WTC11 (cell line): ENCODE measurements around the gene CCDC59. TPM values are rescaled to one million over a fixed set of nuclear protein-coding genes. Genes with fewer than 3 reads are reported as not detected.

ENCODE experiments used
- ATAC-seq: fragments of 200-7000 bp; cut with Tn5 transposase; 2 replicates; pipeline ENCODE4 v1.10.0; 2021; ENCODE audit warnings: mild to moderate bottlenecking, moderate library complexity
- Bru-seq: library from RNA; stranded (reverse); fragments of 400-500 nt; gene quantifications from one replicate; lab custom pipeline; 2021; lab: Mats Ljungman, UMichigan
- CTCF ChIA-PET: fragments of 300-600 bp; sonication (Branson Sonifier 250); formaldehyde crosslinking; loops from one replicate; lab custom pipeline; 2021; ENCODE audit warnings: antibody characterized with exemption; lab: Charles Lee
- POLR2A ChIA-PET: fragments of 350-600 bp; sonication (Branson Sonifier 250); formaldehyde crosslinking; loops from one replicate; lab custom pipeline; 2021; ENCODE audit warnings: antibody characterized with exemption; lab: Charles Lee
- DNase-seq: peaks from one replicate; pipeline ENCODE4 v3.0.0; 2021; ENCODE audit warnings: low spot score
- H3K27ac Mint-ChIP-seq: 2 replicates; pipeline ENCODE4 v1.8.0; 2021; ENCODE audit warnings: mixed read lengths
- H3K27me3 Mint-ChIP-seq: 2 replicates; pipeline ENCODE4 v1.8.0; 2021; ENCODE audit warnings: low read depth, mild to moderate bottlenecking, moderate library complexity, mixed read lengths
- H3K36me3 Mint-ChIP-seq: 2 replicates; pipeline ENCODE4 v1.8.0; 2021; ENCODE audit warnings: mixed read lengths
- H3K4me1 Mint-ChIP-seq: 2 replicates; pipeline ENCODE4 v1.8.0; 2022; ENCODE audit warnings: mixed read lengths
- H3K4me3 Mint-ChIP-seq: 2 replicates; pipeline ENCODE4 v1.8.0; 2021; ENCODE audit warnings: mild to moderate bottlenecking, moderate library complexity, mixed read lengths
- H3K9me3 Mint-ChIP-seq: 2 replicates; pipeline ENCODE4 v1.8.0; 2021; ENCODE audit warnings: mixed read lengths
- ATF1 ChIP-seq: sonication (generic); formaldehyde crosslinking; IDR thresholded peaks from 2 replicates; pipeline ENCODE4 v1.8.1; 2023; ENCODE audit warnings: mild to moderate bottlenecking, moderate library complexity, missing genetic modification reagents
- CREB1 ChIP-seq: sonication (generic); formaldehyde crosslinking; IDR thresholded peaks from 2 replicates; pipeline ENCODE4 v1.8.0; 2023; ENCODE audit warnings: mild to moderate bottlenecking, missing genetic modification reagents
- ELF4 ChIP-seq: sonication (generic); formaldehyde crosslinking; IDR thresholded peaks from 2 replicates; pipeline ENCODE4 v1.8.1; 2022; ENCODE audit warnings: low read depth, mild to moderate bottlenecking, moderate library complexity, missing genetic modification reagents
- GRHL2 ChIP-seq: fragments of 250-450 bp; sonication (Bioruptor Pico); IDR thresholded peaks from 2 replicates; pipeline ENCODE4 v1.8.0; 2022; ENCODE audit warnings: mild to moderate bottlenecking, moderate library complexity; ENCODE audit not compliant: insufficient replicate concordance, severe bottlenecking
- JUN ChIP-seq: sonication (generic); formaldehyde crosslinking; IDR thresholded peaks from 2 replicates; pipeline ENCODE4 v1.8.0; 2023; ENCODE audit warnings: mild to moderate bottlenecking, missing genetic modification reagents
- NFYB ChIP-seq: sonication (generic); formaldehyde crosslinking; conservative IDR thresholded peaks from 2 replicates; pipeline ENCODE4 v1.8.0; 2022; ENCODE audit warnings: low read depth, missing genetic modification reagents
- NR2C2 ChIP-seq: sonication (generic); formaldehyde crosslinking; IDR thresholded peaks from 2 replicates; pipeline ENCODE4 v1.8.0; 2022; ENCODE audit warnings: mild to moderate bottlenecking, missing genetic modification reagents
- OVOL2 ChIP-seq: fragments of 250-450 bp; sonication (Bioruptor Pico); IDR thresholded peaks from 2 replicates; pipeline ENCODE4 v1.9.0; 2021; ENCODE audit warnings: mild to moderate bottlenecking, borderline replicate concordance
- RORB ChIP-seq: fragments of 250-450 bp; sonication (Bioruptor Pico); IDR thresholded peaks from 2 replicates; pipeline ENCODE4 v1.9.0; 2021; ENCODE audit warnings: mild to moderate bottlenecking
- SMAD4 ChIP-seq: sonication (generic); formaldehyde crosslinking; IDR thresholded peaks from 2 replicates; pipeline ENCODE4 v1.8.0; 2022; ENCODE audit warnings: mild to moderate bottlenecking, missing genetic modification reagents
- SOX15 ChIP-seq: fragments of 250-450 bp; sonication (Bioruptor Pico); IDR thresholded peaks from 2 replicates; pipeline ENCODE4 v1.9.0; 2021; ENCODE audit warnings: mild to moderate bottlenecking
- TP53 ChIP-seq: sonication (generic); formaldehyde crosslinking; IDR thresholded peaks from 2 replicates; pipeline ENCODE4 v1.8.1; 2023; ENCODE audit warnings: mild to moderate bottlenecking, missing genetic modification reagents
- ZBTB21 ChIP-seq: sonication (generic); formaldehyde crosslinking; IDR thresholded peaks from 2 replicates; pipeline ENCODE4 v1.8.1; 2023; ENCODE audit warnings: mild to moderate bottlenecking, missing genetic modification reagents, borderline replicate concordance
- ZNF263 ChIP-seq: sonication (generic); formaldehyde crosslinking; IDR thresholded peaks from 2 replicates; pipeline ENCODE4 v1.8.1; 2022; ENCODE audit warnings: low read depth, mild to moderate bottlenecking, moderate library complexity, missing genetic modification reagents
- long read RNA-seq, 3 experiments: library from RNA in 1 of 3; library from capped mRNA in 1 of 3; library from polyadenylated mRNA in 1 of 3; unstranded in 2 of 3; stranded (forward) in 1 of 3; transcript quantifications; one replicate each; pipeline ENCODE4 v2.0.0, GENCODE V29; 2021
- total RNA-seq: library from RNA; stranded (reverse); gene quantifications from 3 replicates; pipeline ENCODE4 v1.2.3, GENCODE V29; 2021
- TF ChIP-seq, protein P1 (sequence below): sonication (generic); formaldehyde crosslinking; conservative IDR thresholded peaks from 2 replicates; pipeline ENCODE4 v1.8.1; 2023; ENCODE audit warnings: mild to moderate bottlenecking, low read depth, missing genetic modification reagents, moderate library complexity
- TF ChIP-seq, protein P2 (sequence below): sonication (generic); formaldehyde crosslinking; IDR thresholded peaks from 2 replicates; pipeline ENCODE4 v1.8.0; 2023; ENCODE audit warnings: mild to moderate bottlenecking, missing genetic modification reagents
- TF ChIP-seq, protein P3 (sequence below): sonication (generic); formaldehyde crosslinking; IDR thresholded peaks from 2 replicates; pipeline ENCODE4 v1.8.1; 2023; ENCODE audit warnings: mild to moderate bottlenecking, missing genetic modification reagents
- TF ChIP-seq, protein P4 (sequence below): fragments of 250-450 bp; sonication (Bioruptor Pico); IDR thresholded peaks from 2 replicates; pipeline ENCODE4 v1.9.0; 2021; ENCODE audit warnings: moderate library complexity, mild to moderate bottlenecking, inconsistent platforms, borderline replicate concordance
- TF ChIP-seq, protein P5 (sequence below): sonication (generic); formaldehyde crosslinking; IDR thresholded peaks from 2 replicates; pipeline ENCODE4 v1.8.1; 2023; ENCODE audit warnings: mild to moderate bottlenecking, moderate library complexity, missing genetic modification reagents

The CCDC59 gene, protein sequence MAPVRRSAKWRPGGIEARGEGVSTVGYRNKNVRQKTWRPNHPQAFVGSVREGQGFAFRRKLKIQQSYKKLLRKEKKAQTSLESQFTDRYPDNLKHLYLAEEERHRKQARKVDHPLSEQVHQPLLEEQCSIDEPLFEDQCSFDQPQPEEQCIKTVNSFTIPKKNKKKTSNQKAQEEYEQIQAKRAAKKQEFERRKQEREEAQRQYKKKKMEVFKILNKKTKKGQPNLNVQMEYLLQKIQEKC
- total RNA-seq (48.9 to 49.2 TPM (median 49.2 TPM) in 3 replicates), Bru-seq, nascent RNA (percentile 98 among the genes with signal in this experiment)
- long read RNA-seq, experiment 1, transcript CCDC59-203 (4 exons, 984 nt) = minor isoform, 9 of 76 reads
- long read RNA-seq, experiment 1, transcript CCDC59-201 (4 exons, 1,983 nt) = major isoform, 61 of 76 reads
- long read RNA-seq, experiment 1, partial matches to known transcripts = 2 of 76 reads
- long read RNA-seq, experiment 1, other reads (novel, unspliced or antisense) = 3 of 76 reads
- long read RNA-seq, experiment 2, transcript CCDC59-203 (4 exons, 984 nt) = minor isoform, 6 of 40 reads
- long read RNA-seq, experiment 2, transcript CCDC59-201 (4 exons, 1,983 nt) = major isoform, 30 of 40 reads
- long read RNA-seq, experiment 2, partial matches to known transcripts = 1 of 40 reads
- long read RNA-seq, experiment 2, other reads (novel, unspliced or antisense) = 0 of 40 reads
- long read RNA-seq, experiment 3, transcript CCDC59-203 (4 exons, 984 nt) = minor isoform, 15 of 270 reads
- long read RNA-seq, experiment 3, transcript CCDC59-201 (4 exons, 1,983 nt) = major isoform, 251 of 270 reads
- long read RNA-seq, experiment 3, partial matches to known transcripts = 0 of 270 reads
- long read RNA-seq, experiment 3, other reads (novel, unspliced or antisense) = 4 of 270 reads

DNA sequence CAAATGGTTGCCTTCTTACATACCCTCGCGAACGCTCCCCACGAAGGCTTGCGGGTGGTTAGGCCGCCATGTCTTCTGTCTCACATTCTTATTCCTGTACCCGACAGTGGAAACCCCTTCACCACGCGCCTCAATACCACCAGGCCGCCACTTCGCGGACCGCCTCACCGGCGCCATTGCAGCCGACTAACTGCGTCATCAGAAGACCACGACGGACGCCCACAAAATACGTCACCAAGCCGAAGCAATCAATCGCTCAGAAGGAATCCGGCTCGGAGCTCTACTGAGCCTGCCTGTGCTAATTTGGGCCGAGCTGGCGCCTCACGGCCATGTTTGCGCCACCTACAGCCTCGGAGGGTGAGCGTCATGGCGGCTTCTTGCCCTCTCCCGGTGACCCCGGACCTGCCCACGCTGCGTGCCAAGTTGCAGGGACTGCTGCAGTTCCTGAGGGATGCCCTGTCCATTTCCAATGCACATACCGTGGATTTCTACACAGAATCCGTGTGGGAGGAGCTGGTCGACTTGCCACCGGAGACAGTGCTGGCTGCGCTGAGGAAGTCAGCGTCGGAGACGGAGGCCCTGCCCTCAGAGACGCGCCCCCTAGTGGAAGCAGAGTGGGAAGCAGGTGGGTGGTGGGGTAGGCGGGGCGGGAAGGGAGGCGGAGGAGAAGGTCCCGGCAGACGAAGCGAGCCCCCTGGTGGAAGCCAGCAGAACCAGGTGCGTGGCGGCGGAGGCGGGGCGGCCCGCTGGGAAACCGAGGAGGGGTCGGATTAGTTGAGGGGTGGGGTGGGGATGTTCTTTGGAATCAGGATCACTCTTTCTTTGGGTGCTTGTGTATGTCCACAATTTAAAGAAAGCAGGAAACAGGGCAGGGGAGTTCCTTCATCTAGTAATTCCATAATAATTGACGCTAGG, at the start of gene CCDC59, which contains the start of gene METTL25:
Gene CCDC59, minus strand, starts transcription at position 188 of the 915 bp plus-strand sequence. Its CDS starts 11 bp downstream, at position 177.
Gene METTL25, plus strand, starts transcription at position 330 of the 915 bp plus-strand sequence. Its CDS starts 37 bp downstream, at position 367.
- Mint-ChIP-seq H3K27ac (peak within 1 kb of the TSS; percentile 100), H3K4me3 (peak within 1 kb of the TSS; percentile 99), H3K36me3 (peaks cover 51% of the 10 kb centered on the region), H3K9me3 (peaks cover 6% of the 10 kb centered on the region), H3K27me3 (no peaks in the 10 kb centered on the region; the same call in 1 of the 2 replicates), H3K4me1 (peaks cover 26% of the 10 kb centered on the region)
- CTCF ChIA-PET = interaction anchor here (0.5 to 1.3 kb wide), 15 partner anchors 10 to 1465 kb away, joined by 3 to 6 read pairs (median 3); no protein-coding TSS in a partner anchor
- DNase-seq (peak; percentile 96), ATAC-seq (peak; percentile 91)
- POLR2A ChIA-PET = interaction anchor here (0.7 to 1.2 kb wide), 3 partner anchors 52 to 710 kb away, joined by 3 to 6 read pairs (median 4); no protein-coding TSS in a partner anchor
- no peak for TF ChIP-seq ZNF263 (CRISPR knock-in tag)
- no peak for TF ChIP-seq TP53 (CRISPR knock-in tag)
- TF ChIP-seq, protein P1, sequence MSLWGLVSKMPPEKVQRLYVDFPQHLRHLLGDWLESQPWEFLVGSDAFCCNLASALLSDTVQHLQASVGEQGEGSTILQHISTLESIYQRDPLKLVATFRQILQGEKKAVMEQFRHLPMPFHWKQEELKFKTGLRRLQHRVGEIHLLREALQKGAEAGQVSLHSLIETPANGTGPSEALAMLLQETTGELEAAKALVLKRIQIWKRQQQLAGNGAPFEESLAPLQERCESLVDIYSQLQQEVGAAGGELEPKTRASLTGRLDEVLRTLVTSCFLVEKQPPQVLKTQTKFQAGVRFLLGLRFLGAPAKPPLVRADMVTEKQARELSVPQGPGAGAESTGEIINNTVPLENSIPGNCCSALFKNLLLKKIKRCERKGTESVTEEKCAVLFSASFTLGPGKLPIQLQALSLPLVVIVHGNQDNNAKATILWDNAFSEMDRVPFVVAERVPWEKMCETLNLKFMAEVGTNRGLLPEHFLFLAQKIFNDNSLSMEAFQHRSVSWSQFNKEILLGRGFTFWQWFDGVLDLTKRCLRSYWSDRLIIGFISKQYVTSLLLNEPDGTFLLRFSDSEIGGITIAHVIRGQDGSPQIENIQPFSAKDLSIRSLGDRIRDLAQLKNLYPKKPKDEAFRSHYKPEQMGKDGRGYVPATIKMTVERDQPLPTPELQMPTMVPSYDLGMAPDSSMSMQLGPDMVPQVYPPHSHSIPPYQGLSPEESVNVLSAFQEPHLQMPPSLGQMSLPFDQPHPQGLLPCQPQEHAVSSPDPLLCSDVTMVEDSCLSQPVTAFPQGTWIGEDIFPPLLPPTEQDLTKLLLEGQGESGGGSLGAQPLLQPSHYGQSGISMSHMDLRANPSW (CRISPR knock-in tag) = no peak
- no peak; the same call in 1 of the 2 replicates for TF ChIP-seq RORB (CRISPR knock-in tag)
- TF ChIP-seq OVOL2 (CRISPR knock-in tag) = no peak
- TF ChIP-seq, protein P2, sequence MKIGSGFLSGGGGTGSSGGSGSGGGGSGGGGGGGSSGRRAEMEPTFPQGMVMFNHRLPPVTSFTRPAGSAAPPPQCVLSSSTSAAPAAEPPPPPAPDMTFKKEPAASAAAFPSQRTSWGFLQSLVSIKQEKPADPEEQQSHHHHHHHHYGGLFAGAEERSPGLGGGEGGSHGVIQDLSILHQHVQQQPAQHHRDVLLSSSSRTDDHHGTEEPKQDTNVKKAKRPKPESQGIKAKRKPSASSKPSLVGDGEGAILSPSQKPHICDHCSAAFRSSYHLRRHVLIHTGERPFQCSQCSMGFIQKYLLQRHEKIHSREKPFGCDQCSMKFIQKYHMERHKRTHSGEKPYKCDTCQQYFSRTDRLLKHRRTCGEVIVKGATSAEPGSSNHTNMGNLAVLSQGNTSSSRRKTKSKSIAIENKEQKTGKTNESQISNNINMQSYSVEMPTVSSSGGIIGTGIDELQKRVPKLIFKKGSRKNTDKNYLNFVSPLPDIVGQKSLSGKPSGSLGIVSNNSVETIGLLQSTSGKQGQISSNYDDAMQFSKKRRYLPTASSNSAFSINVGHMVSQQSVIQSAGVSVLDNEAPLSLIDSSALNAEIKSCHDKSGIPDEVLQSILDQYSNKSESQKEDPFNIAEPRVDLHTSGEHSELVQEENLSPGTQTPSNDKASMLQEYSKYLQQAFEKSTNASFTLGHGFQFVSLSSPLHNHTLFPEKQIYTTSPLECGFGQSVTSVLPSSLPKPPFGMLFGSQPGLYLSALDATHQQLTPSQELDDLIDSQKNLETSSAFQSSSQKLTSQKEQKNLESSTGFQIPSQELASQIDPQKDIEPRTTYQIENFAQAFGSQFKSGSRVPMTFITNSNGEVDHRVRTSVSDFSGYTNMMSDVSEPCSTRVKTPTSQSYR = peak; percentile 61; the same call in 1 of the 2 replicates
- TF ChIP-seq NR2C2 = no peak
- TF ChIP-seq, protein P3, sequence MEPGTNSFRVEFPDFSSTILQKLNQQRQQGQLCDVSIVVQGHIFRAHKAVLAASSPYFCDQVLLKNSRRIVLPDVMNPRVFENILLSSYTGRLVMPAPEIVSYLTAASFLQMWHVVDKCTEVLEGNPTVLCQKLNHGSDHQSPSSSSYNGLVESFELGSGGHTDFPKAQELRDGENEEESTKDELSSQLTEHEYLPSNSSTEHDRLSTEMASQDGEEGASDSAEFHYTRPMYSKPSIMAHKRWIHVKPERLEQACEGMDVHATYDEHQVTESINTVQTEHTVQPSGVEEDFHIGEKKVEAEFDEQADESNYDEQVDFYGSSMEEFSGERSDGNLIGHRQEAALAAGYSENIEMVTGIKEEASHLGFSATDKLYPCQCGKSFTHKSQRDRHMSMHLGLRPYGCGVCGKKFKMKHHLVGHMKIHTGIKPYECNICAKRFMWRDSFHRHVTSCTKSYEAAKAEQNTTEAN = peak; percentile 20; the same call in 1 of the 2 replicates
- peak; percentile 83 for TF ChIP-seq JUN (CRISPR knock-in tag)
- TF ChIP-seq CREB1 (CRISPR knock-in tag) = peak; percentile 98
- no peak; the same call in 1 of the 2 replicates for TF ChIP-seq ZBTB21 (CRISPR knock-in tag)
- TF ChIP-seq, protein P4, sequence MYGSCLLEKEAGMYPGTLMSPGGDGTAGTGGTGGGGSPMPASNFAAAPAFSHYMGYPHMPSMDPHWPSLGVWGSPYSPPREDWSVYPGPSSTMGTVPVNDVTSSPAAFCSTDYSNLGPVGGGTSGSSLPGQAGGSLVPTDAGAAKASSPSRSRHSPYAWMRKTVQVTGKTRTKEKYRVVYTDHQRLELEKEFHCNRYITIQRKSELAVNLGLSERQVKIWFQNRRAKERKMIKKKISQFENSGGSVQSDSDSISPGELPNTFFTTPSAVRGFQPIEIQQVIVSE (CRISPR knock-in tag) = no peak
- peak; percentile 98 for TF ChIP-seq ATF1 (CRISPR knock-in tag)
- 0 out of 2 replicates have a peak, but pooled peaks have one; percentile 33 for TF ChIP-seq SMAD4 (CRISPR knock-in tag)
- TF ChIP-seq, protein P5, sequence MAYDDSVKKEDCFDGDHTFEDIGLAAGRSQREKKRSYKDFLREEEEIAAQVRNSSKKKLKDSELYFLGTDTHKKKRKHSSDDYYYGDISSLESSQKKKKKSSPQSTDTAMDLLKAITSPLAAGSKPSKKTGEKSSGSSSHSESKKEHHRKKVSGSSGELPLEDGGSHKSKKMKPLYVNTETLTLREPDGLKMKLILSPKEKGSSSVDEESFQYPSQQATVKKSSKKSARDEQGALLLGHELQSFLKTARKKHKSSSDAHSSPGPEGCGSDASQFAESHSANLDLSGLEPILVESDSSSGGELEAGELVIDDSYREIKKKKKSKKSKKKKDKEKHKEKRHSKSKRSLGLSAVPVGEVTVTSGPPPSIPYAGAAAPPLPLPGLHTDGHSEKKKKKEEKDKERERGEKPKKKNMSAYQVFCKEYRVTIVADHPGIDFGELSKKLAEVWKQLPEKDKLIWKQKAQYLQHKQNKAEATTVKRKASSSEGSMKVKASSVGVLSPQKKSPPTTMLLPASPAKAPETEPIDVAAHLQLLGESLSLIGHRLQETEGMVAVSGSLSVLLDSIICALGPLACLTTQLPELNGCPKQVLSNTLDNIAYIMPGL (CRISPR knock-in tag) = peak; percentile 98
- TF ChIP-seq NFYB = no peak
- TF ChIP-seq GRHL2 (CRISPR knock-in tag) = no peak
- no peak for TF ChIP-seq SOX15 (CRISPR knock-in tag)
- TF ChIP-seq ELF4 = no peak
